ENCODE results near the gene XYLT1. TPM values are rescaled to one million over a fixed set of nuclear protein-coding genes. Genes with fewer than 3 reads are reported as not detected.

The XYLT1 gene
- total RNA-seq, 1 donor from 2014 or later, result 14.7 TPM

DNA sequence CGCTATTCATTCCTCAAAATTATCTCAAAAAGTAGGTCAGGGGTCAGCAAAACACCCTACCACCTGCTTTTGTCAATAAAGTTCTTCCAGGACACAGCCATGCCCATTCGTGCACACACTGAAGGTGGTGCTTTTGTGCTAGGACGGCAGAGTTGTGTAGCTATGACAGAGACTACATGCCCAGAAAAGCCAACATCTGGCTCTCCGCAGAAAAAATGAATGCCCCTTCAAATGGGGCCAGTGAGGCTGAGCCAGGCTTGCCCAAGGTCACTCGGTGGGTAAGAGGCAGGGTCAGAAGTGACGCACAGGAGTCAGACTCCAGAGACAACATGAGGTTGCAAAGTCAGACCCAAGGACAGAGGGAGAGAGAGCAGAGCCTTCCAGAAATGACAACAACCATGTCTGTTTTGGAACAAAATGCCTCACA is 200.1 kb downstream of the XYLT1 start:
- Mint-ChIP-seq H3K4me3 (no peak overlapping the region), H3K36me3 (ENCODE audit: low read depth) (peaks cover 5% of the 10 kb centered on the region), H3K9me3 (no peaks in the 10 kb centered on the region), H3K4me1 (peaks cover 42% of the 10 kb centered on the region), H3K27me3 (peaks cover 5% of the 10 kb centered on the region), H3K27ac (no peak overlapping the region)
- intact Hi-C loops (cut with micrococcal nuclease), result loop anchor here (5.0 kb wide), 1 partner anchor 72 kb away; no protein-coding TSS in a partner anchor
- DNase-seq, result no peak

DNA sequence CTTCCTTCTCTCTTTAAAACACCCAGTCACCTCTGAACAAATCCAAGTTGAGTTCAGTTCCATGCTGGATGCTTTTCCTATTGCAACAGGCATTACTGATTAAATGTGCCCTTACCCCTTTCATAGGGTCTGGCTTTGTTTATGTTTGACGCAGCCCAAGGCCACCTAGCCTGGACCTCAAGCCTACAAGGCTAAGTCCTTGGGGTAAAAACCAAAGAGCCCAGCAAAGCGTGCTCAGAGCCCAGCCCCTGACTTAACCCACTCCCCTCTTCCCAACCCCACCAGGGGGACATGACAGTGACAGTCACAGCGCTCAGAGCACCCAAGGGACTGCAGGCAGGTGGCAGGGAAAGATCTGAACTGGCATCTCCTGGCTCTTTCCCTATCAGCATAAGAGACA is 200.6 kb downstream of the XYLT1 start:
- Mint-ChIP-seq H3K4me1 (peaks cover 36% of the 10 kb centered on the region), H3K4me3 (no peak overlapping the region), H3K9me3 (no peaks in the 10 kb centered on the region), H3K27ac (no peak overlapping the region), H3K36me3 (ENCODE audit: low read depth) (peaks cover 5% of the 10 kb centered on the region), H3K27me3 (peaks cover 5% of the 10 kb centered on the region)
- no peak for DNase-seq
- intact Hi-C loops (cut with micrococcal nuclease), result loop anchor here (5.0 kb wide), 1 partner anchor 72 kb away; no protein-coding TSS in a partner anchor

DNA sequence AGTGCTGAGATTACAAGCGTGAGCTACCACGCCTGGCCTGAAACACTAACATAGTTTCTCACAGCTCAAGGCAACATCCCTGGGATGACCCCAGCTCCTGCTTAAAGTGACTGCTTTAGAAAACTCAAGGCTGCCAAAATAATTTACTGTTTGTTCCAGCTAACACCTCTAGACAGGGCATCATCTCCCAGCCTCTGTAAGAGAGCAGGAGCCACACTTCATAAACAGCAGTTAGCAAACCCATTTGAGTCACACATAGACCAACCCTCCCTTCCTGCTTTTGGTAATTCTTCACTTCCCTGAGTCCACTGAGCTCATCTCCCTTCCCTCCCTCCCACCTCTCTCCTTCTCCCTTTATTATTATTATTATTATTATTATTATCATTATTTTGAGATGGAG is 201.3 kb downstream of the XYLT1 start:
- Mint-ChIP-seq H3K4me3 (no peak overlapping the region), H3K36me3 (ENCODE audit: low read depth) (peaks cover 6% of the 10 kb centered on the region), H3K27ac (no peak overlapping the region), H3K4me1 (peaks cover 30% of the 10 kb centered on the region), H3K9me3 (no peaks in the 10 kb centered on the region), H3K27me3 (peaks cover 5% of the 10 kb centered on the region)
- no peak for DNase-seq
- intact Hi-C loops (cut with micrococcal nuclease), result no loop called here

DNA sequence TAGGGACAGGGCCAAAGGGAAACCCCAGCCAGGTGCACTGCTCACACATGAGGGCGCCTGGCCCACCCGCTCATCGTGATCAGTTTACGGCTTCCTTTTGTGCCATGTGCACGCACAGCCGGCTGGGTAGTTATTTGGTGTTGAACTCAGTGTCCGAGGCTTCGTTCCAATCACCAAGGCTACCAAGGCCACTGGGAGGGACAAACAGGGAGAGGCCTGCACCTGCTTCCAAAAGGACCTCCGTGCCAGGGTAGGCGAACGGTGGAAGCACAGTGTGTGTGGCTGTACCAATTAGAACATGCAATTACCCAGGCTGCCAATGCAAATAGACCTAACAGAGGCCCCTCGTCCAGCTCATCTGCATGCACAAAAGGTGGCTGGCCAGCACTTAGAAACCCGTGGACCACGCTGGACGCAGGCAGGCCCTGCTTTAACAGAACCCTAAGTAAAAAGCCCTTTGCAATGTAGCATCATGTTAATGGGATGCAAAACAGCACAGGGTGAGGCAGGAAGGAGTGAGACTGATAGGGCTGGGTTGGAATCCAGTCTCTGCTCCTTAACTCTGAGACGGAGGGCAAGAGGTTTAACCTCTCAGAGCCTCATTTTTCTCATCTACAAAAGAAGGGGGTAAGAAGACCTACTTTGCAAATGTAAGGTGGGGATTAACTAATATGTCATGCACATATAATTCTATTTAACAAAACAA is 204.0 kb downstream of the XYLT1 start:
- H3K27ac Mint-ChIP-seq, result no peak overlapping the region
- peaks cover 15% of the 10 kb centered on the region for H3K4me1 Mint-ChIP-seq

DNA sequence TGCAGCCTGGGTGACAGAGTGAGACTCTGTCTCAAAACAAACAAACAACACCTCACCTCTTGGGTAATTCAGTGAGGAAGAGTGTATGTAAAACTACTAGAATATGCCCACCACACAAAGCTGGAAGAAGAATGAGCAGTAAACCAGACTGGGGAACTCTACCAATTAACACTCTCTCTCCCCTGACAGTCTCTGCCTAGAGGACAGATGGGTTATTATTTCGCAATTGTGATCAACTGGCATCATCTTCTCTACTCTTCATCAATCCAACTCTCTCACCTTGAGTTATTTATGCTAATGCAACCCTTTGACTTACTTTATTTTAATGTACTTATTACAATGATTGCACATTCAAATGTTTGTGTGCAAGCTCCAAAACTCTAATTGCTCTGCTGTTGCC is 205.6 kb downstream of the XYLT1 start:
- H3K4me3 Mint-ChIP-seq, result no peak overlapping the region
- peaks cover 5% of the 10 kb centered on the region for H3K36me3 Mint-ChIP-seq (ENCODE audit: low read depth)
- no peaks in the 10 kb centered on the region for H3K27me3 Mint-ChIP-seq
- no peak for DNase-seq
- H3K27ac Mint-ChIP-seq, result no peak overlapping the region
- H3K9me3 Mint-ChIP-seq, result no peaks in the 10 kb centered on the region
- H3K4me1 Mint-ChIP-seq, result peaks cover 13% of the 10 kb centered on the region
- intact Hi-C loops (cut with micrococcal nuclease), result no loop called here

More for the DNA sequence above, 204.0 kb downstream of the XYLT1 start:
- Mint-ChIP-seq H3K36me3 (ENCODE audit: low read depth) (peaks cover 6% of the 10 kb centered on the region), H3K27me3 (peaks cover 3% of the 10 kb centered on the region), H3K4me3 (no peak overlapping the region), H3K9me3 (no peaks in the 10 kb centered on the region)
- intact Hi-C loops (cut with micrococcal nuclease), result no loop called here
- DNase-seq, result no peak

DNA sequence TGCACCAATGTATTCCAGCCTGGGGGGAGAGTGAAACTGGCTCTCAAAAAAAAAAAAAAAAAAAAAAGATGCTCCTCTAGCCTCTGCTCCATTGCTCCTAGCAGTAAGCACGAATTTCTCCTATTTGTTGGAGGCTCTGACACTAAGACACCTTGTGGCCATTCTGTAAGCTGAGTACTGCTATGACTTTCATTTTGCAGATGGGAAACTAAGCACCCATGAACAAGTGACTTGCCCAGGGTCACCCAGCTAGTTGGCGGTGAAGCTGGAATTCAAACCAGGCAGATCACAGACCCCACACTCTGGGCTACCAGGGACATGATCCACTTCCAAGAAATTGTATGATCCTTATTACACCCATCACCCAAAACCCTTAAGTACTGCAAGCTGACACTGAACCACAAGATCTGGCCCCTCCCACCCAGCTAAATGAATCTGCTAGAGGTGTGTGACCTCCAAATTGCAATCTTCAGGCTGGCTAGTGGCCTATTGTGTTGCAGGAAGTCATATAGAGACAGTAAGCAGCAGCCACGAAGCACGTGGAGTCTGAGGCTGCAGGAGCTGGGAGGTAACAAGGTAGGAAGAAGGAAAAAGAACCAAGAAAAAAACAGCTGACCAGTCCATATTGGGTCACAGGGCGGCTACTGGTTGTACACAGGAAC is 209.4 kb downstream of the XYLT1 start:
- H3K4me1 Mint-ChIP-seq, result peaks cover 22% of the 10 kb centered on the region
- DNase-seq, result peak; percentile 78
- peak overlapping the region; percentile 71 for H3K27ac Mint-ChIP-seq
- H3K9me3 Mint-ChIP-seq, result no peaks in the 10 kb centered on the region
- no peaks in the 10 kb centered on the region for H3K27me3 Mint-ChIP-seq
- intact Hi-C loops (cut with micrococcal nuclease), result no loop called here
- no peak overlapping the region for H3K4me3 Mint-ChIP-seq
- peaks cover 23% of the 10 kb centered on the region for H3K36me3 Mint-ChIP-seq (ENCODE audit: low read depth)

DNA sequence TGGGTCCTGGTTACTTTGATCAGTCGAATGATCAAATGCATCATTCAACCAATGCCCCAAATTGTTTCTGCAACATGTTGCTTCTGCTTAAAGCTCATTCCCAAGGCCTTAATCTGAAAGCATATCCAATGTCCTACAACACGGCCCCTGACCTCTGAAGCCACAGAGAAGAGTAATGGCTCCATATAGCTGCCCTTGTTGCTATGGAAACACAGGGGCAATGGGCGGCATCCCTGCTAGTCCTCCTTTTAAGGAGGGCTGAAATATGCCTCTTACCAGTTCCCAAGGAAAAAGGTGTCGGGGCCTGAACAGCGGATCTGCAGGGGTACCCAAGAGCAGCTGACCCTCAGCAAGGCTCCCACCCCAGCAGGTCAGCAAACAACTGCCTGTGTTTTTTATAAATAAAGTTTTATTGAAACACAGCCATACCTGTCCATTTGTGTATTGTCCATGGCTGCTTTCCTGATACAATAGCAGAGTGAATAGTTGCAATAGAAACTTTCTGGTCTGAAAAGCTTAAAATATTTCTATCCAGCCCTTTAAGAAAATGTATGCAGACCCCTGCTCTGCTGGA is 210.4 kb downstream of the XYLT1 start:
- H3K36me3 Mint-ChIP-seq (ENCODE audit: low read depth), result peaks cover 26% of the 10 kb centered on the region

DNA sequence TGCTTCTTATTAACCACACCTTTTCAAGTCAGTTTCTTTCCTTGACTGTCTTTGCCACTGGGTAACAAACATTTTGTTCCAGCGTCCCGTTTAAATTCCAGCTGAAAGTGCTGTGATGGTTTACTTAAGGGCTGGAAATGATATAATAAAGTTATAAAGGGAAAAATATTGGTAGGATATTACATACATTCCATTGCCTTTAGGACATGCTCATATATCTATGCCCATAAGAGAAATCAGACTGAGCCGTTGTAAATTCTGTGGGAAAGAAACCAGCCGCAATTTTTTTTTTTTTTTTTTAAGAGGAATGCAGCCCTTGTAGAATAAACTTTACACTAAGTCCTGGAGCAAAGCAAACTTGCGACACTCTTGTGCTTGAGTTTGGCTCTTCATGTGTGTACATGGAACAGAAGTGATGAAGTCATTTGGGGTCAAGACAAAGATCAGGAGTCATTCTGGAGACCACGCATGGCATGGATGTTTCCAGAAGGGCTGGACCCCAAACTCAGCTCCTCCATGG is 210.9 kb downstream of the XYLT1 start:
- intact Hi-C loops (cut with micrococcal nuclease), result no loop called here
- Mint-ChIP-seq H3K27ac (no peak overlapping the region), H3K4me3 (no peak overlapping the region), H3K27me3 (no peaks in the 10 kb centered on the region), H3K36me3 (ENCODE audit: low read depth) (peaks cover 29% of the 10 kb centered on the region), H3K9me3 (no peaks in the 10 kb centered on the region), H3K4me1 (peaks cover 25% of the 10 kb centered on the region)
- no peak for DNase-seq

More for the DNA sequence above, 210.4 kb downstream of the XYLT1 start:
- Mint-ChIP-seq H3K27me3 (no peaks in the 10 kb centered on the region), H3K4me1 (peaks cover 23% of the 10 kb centered on the region), H3K27ac (no peak overlapping the region), H3K9me3 (no peaks in the 10 kb centered on the region), H3K4me3 (no peak overlapping the region)
- intact Hi-C loops (cut with micrococcal nuclease), result no loop called here
- no peak for DNase-seq

DNA sequence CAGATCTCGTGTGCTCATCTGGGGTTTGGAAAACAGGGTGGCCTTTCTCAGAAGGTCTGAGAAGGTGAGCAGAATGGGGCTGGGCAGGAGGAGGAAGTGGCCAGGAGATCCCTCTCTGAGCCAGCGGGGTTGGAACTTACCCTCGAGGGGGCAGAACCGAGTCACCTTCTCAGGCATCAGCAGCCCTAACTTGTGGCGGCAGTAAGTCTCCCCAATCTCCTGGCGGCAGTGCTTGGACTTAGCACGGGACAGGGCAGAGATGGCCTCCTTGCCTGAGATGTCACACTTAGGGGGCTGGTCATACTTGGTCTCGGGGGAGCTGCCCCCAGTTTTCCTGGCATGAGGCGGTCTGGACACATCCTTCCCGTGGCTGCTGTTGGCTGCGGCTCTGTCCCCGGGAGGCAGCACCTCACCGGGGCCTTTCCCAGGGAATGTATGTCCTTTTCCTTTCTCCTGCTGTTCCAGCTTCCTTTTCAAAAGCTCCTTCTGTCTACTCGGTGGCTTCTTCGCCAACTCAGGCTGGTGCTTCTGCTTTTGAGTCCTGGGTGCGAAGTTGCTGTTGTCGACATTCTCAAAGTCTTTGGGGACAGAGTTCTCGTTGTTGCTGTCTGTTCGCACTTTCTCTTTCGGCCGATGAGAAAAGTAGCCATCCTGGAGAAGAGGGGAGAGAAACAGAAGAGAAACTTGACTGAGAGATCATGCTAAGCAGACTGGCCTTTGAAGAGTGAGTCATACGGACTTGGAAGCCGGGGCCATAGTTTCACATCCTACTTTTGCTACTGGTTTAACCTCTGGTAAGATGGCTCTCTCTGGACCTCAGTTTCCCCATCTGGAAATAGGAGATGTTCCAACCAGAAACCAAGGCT is 211.7 kb downstream of the XYLT1 start:
- H3K9me3 Mint-ChIP-seq, result no peaks in the 10 kb centered on the region
- peaks cover 25% of the 10 kb centered on the region for H3K4me1 Mint-ChIP-seq
- intact Hi-C loops (cut with micrococcal nuclease), result no loop called here
- H3K27me3 Mint-ChIP-seq, result no peaks in the 10 kb centered on the region
- peaks cover 24% of the 10 kb centered on the region for H3K36me3 Mint-ChIP-seq (ENCODE audit: low read depth)
- H3K27ac Mint-ChIP-seq, result peak overlapping the region; percentile 10
- DNase-seq, result no peak
- H3K4me3 Mint-ChIP-seq, result no peak overlapping the region

DNA sequence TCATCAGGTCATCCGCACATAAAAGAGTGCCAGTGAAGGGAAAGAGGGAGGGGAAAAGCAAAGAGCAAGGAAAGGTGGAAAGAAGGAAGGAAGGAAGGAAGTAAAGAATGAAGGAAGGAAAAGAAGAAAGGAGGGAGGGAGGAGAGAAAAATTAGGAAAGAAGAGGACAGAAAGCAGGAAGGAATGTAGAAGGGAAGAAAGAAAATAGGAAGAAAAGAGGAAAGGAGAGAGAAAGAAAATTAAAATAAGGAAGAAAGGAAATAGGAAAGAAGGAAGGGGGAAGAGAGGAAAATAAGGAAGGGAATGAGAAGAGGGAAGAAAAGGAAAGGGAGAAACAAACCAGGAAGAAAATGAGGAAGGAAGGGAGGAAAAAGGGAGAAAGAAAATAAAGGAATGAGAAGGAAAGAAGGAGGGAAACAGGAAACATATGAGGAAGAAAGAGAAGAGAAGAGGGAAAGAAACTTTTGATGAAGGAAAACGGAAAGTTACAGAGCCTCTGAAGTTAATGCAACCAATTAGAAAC is 212.6 kb downstream of the XYLT1 start:
- Mint-ChIP-seq H3K4me1 (peaks cover 27% of the 10 kb centered on the region), H3K27ac (peak overlapping the region; percentile 39), H3K9me3 (no peaks in the 10 kb centered on the region), H3K36me3 (ENCODE audit: low read depth) (peaks cover 24% of the 10 kb centered on the region), H3K27me3 (no peaks in the 10 kb centered on the region), H3K4me3 (no peak overlapping the region)
- intact Hi-C loops (cut with micrococcal nuclease), result no loop called here
- DNase-seq, result no peak

DNA sequence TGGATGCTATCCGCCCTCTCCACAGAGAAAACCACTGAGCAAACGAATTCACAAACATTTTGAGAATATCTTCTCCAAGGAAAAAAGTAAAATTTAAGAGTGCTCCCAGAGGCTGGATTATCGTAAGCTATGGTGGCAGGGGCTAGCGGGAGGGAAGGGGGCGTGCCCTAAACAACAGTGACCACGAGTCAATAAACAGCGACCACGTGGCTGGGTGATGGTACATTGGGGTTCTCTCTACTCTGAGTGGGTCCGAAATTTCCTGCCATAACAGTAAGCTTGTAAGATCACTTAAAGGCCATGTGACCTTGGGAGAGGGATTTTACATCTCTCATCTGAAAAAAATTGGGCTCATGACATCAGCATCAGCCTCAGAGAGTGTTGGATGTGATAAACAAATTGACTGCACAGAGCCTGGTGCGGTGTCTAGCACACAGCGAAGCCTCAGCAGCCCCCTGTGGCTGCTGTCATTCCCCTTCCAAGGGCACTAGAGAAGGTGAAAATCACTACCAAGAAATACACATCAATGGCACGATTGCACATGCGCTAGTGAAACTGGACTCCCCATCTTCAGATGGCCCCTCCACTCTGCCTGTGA is 213.2 kb downstream of the XYLT1 start:
- peaks cover 27% of the 10 kb centered on the region for H3K4me1 Mint-ChIP-seq
- intact Hi-C loops (cut with micrococcal nuclease), result no loop called here
- H3K27me3 Mint-ChIP-seq, result no peaks in the 10 kb centered on the region
- DNase-seq, result no peak
- H3K9me3 Mint-ChIP-seq, result no peaks in the 10 kb centered on the region
- peaks cover 24% of the 10 kb centered on the region for H3K36me3 Mint-ChIP-seq (ENCODE audit: low read depth)
- no peak overlapping the region for H3K27ac Mint-ChIP-seq
- H3K4me3 Mint-ChIP-seq, result no peak overlapping the region

DNA sequence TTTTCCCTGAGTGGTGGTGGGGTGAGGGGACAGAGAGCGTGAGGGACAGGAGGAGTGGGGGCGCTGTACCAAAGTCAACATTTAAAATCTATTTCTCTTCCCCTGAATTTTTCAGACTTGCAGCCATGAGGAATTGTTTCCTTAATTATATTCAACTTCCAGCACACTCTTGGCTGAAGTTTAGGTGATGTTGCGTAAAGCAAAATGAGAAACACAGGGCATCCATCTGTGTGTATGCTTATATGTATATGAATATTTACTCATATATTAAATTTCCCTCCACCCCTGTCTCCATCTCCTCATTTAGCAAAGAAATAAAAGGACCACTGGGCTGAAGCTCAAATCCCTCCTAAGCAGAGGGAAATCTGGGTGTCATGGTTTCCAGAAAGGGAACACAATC is 218.1 kb downstream of the XYLT1 start:
- no peak overlapping the region for H3K27ac Mint-ChIP-seq
- no peaks in the 10 kb centered on the region for H3K9me3 Mint-ChIP-seq
- no peaks in the 10 kb centered on the region for H3K27me3 Mint-ChIP-seq
- DNase-seq, result no peak
- H3K4me3 Mint-ChIP-seq, result no peak overlapping the region
- H3K4me1 Mint-ChIP-seq, result peaks cover 15% of the 10 kb centered on the region
- H3K36me3 Mint-ChIP-seq (ENCODE audit: low read depth), result peaks cover 26% of the 10 kb centered on the region
- intact Hi-C loops (cut with micrococcal nuclease), result no loop called here

DNA sequence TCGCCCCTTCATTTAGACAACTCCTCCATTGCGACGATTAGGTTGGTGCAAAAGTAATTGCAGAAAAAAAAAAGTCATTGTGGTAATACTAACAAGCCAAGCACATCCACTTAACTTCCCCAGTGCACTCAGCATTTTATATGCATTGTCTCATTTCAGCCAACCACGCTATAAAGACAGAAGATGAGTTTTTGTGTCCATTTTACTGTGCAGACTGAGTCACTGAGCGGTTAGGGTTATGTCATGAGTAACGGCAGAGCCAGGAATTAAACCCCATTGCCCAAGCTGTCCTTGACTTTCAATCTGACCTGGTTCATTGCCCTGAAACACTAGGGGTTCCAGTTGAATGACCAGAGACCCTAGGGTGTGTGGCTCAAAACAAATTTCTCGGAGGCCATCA is 218.7 kb downstream of the XYLT1 start:
- H3K27me3 Mint-ChIP-seq, result no peaks in the 10 kb centered on the region
- H3K4me3 Mint-ChIP-seq, result no peak overlapping the region
- peaks cover 15% of the 10 kb centered on the region for H3K4me1 Mint-ChIP-seq
- intact Hi-C loops (cut with micrococcal nuclease), result no loop called here
- H3K9me3 Mint-ChIP-seq, result no peaks in the 10 kb centered on the region
- H3K36me3 Mint-ChIP-seq (ENCODE audit: low read depth), result peaks cover 22% of the 10 kb centered on the region
- no peak overlapping the region for H3K27ac Mint-ChIP-seq
- DNase-seq, result no peak
